ENCODE measurements around the gene FOXP1.

Gene FOXP1

GRCh38 chr3:71162221-71162620, 421.3 kb downstream of the FOXP1 start:
- TF ChIP-seq ZFP30 (CRISPR knock-in tag; IDR thresholded peaks at IDR 0.05) (no peak), TCF4 (CRISPR knock-in tag; IDR thresholded peaks at IDR 0.05; ENCODE audit: borderline replicate concordance) (no peak), TOX (CRISPR knock-in tag; IDR thresholded peaks at IDR 0.05; ENCODE audit: borderline replicate concordance) (no peak), ZNF8 (CRISPR knock-in tag; IDR thresholded peaks at IDR 0.05) (no peak), GLIS3 (CRISPR knock-in tag; IDR thresholded peaks at IDR 0.05) (no peak), ESRRG (CRISPR knock-in tag; IDR thresholded peaks at IDR 0.05) (no peak), ZNF565 (CRISPR knock-in tag; conservative IDR thresholded peaks at IDR 0.05; ENCODE audit: low read depth) (no peak), ARNTL (CRISPR knock-in tag; IDR thresholded peaks at IDR 0.05; ENCODE audit: borderline replicate concordance, low read depth) (no peak)
- no peak for ATAC-seq

DNA sequence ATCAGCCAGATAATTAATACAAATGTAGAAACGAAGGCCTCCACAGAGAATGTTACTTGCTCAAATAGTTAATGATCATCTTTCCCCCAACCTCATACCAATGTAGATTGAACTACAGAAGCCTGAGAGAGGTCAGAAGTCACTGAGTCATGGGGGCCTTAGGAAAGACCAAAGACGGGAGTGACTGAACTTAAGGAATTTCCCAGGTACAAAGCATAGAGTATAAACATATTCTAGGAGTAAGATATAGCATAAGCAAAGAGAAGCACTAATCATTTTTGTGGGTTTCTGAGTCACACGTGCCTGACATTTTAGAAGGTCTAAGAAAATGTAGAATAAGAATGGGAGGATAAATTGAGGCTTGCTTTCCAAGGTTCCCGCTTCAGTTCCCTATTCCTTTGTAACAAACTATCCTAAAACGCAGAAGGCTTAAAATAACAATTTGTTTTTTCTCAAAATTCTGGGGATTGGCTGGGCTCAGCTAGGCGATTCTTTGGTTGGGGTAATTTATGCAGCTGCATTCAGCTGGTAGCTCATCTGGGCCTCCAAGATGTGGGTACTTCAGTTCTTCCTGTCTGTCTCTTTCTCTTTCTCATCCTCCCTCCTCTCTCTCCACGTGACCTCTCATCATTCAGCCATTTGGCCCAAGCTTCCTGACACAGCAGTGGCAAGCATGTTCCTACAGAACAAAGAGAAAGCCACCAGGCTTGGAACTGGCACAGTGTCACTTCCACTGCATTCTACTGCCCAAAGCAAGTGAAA, 422.6 kb downstream of the FOXP1 start:
- ATAC-seq: no peak
- no peak for TF ChIP-seq OSR1 (CRISPR knock-in tag; IDR thresholded peaks at IDR 0.05)
- TF ChIP-seq ESRRG (CRISPR knock-in tag; IDR thresholded peaks at IDR 0.05): no peak
- no peak for TF ChIP-seq RARB (CRISPR knock-in tag; IDR thresholded peaks at IDR 0.05)
- TF ChIP-seq, protein P1, sequence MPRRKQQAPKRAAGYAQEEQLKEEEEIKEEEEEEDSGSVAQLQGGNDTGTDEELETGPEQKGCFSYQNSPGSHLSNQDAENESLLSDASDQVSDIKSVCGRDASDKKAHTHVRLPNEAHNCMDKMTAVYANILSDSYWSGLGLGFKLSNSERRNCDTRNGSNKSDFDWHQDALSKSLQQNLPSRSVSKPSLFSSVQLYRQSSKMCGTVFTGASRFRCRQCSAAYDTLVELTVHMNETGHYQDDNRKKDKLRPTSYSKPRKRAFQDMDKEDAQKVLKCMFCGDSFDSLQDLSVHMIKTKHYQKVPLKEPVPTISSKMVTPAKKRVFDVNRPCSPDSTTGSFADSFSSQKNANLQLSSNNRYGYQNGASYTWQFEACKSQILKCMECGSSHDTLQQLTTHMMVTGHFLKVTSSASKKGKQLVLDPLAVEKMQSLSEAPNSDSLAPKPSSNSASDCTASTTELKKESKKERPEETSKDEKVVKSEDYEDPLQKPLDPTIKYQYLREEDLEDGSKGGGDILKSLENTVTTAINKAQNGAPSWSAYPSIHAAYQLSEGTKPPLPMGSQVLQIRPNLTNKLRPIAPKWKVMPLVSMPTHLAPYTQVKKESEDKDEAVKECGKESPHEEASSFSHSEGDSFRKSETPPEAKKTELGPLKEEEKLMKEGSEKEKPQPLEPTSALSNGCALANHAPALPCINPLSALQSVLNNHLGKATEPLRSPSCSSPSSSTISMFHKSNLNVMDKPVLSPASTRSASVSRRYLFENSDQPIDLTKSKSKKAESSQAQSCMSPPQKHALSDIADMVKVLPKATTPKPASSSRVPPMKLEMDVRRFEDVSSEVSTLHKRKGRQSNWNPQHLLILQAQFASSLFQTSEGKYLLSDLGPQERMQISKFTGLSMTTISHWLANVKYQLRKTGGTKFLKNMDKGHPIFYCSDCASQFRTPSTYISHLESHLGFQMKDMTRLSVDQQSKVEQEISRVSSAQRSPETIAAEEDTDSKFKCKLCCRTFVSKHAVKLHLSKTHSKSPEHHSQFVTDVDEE (CRISPR knock-in tag; IDR thresholded peaks at IDR 0.05): no peak
- TF ChIP-seq ZFP3 (CRISPR knock-in tag; IDR thresholded peaks at IDR 0.05): no peak
- TF ChIP-seq ZNF70 (CRISPR knock-in tag; IDR thresholded peaks at IDR 0.05): no peak
- no peak for TF ChIP-seq PPARA (CRISPR knock-in tag; IDR thresholded peaks at IDR 0.05; ENCODE audit: borderline replicate concordance)
- no peak for TF ChIP-seq TCF4 (CRISPR knock-in tag; IDR thresholded peaks at IDR 0.05; ENCODE audit: borderline replicate concordance)
- TF ChIP-seq ZNF8 (CRISPR knock-in tag; IDR thresholded peaks at IDR 0.05): no peak
- no peak for TF ChIP-seq SNAI2 (CRISPR knock-in tag; IDR thresholded peaks at IDR 0.05)
- TF ChIP-seq, protein P2, sequence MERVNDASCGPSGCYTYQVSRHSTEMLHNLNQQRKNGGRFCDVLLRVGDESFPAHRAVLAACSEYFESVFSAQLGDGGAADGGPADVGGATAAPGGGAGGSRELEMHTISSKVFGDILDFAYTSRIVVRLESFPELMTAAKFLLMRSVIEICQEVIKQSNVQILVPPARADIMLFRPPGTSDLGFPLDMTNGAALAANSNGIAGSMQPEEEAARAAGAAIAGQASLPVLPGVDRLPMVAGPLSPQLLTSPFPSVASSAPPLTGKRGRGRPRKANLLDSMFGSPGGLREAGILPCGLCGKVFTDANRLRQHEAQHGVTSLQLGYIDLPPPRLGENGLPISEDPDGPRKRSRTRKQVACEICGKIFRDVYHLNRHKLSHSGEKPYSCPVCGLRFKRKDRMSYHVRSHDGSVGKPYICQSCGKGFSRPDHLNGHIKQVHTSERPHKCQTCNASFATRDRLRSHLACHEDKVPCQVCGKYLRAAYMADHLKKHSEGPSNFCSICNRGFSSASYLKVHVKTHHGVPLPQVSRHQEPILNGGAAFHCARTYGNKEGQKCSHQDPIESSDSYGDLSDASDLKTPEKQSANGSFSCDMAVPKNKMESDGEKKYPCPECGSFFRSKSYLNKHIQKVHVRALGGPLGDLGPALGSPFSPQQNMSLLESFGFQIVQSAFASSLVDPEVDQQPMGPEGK (CRISPR knock-in tag; IDR thresholded peaks at IDR 0.05; ENCODE audit: borderline replicate concordance): no peak
- TF ChIP-seq BACH2 (CRISPR knock-in tag; IDR thresholded peaks at IDR 0.05; ENCODE audit: borderline replicate concordance): no peak
- TF ChIP-seq ZFP30 (CRISPR knock-in tag; IDR thresholded peaks at IDR 0.05): no peak

DNA sequence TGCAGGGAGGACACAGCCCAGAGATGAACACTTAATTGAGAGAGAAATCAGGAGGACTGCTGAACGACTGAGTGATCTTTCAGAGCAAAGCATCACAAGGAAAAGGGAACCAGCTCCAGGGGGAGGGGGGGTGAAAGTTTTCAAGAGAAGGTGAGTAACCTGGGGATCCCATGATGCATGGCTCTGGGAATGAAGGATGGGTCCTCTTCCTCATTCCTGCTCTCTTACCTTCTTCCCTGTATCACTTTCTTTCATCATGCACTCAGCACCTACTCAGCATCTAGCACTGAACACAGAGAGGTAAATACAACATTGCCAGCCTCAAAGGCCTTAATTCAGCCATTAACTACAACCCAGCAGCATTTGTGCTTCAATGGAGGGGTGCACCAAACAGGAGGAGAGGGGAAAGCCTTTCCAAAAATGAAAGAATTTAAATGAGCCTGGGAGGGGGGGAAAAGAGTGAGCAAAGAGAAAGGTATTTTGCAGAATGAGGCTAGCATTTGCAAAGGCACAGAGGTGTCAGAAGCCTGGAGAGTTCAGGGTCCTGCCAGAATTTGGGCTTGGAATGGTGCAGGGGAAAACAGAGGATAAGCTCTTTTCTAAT, 427.4 kb downstream of the FOXP1 start:
- TF ChIP-seq ZFP3 (CRISPR knock-in tag; IDR thresholded peaks at IDR 0.05) (no peak), ZFP30 (CRISPR knock-in tag; IDR thresholded peaks at IDR 0.05) (no peak), ZC3H10 (CRISPR knock-in tag; IDR thresholded peaks at IDR 0.05) (no peak), ZNF565 (CRISPR knock-in tag; conservative IDR thresholded peaks at IDR 0.05; ENCODE audit: low read depth) (no peak), CSDC2 (CRISPR knock-in tag; IDR thresholded peaks at IDR 0.05) (no peak)
- TF ChIP-seq, protein P3, sequence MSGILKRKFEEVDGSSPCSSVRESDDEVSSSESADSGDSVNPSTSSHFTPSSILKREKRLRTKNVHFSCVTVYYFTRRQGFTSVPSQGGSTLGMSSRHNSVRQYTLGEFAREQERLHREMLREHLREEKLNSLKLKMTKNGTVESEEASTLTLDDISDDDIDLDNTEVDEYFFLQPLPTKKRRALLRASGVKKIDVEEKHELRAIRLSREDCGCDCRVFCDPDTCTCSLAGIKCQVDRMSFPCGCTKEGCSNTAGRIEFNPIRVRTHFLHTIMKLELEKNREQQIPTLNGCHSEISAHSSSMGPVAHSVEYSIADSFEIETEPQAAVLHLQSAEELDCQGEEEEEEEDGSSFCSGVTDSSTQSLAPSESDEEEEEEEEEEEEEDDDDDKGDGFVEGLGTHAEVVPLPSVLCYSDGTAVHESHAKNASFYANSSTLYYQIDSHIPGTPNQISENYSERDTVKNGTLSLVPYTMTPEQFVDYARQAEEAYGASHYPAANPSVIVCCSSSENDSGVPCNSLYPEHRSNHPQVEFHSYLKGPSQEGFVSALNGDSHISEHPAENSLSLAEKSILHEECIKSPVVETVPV (CRISPR knock-in tag; IDR thresholded peaks at IDR 0.05): no peak
- no peak for ATAC-seq

DNA sequence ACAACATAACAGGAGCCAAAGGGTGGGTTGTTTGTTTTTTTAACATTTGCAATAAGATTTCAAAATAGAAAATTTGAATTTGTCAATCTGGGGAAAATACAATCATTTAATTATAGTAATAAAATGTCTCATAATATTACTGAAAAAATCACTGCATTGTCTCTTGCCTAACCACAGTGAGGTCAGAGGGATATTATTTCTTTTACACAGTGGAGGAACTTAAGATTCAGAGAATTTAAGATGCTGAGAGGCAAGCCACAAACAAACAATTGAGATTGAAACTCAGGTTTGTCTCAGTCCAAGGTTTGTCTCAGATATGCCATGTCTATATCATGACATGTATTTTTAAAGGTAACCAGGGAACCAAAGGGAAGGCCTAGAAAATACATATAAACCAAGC, 428.7 kb downstream of the FOXP1 start:
- TF ChIP-seq, protein P4, sequence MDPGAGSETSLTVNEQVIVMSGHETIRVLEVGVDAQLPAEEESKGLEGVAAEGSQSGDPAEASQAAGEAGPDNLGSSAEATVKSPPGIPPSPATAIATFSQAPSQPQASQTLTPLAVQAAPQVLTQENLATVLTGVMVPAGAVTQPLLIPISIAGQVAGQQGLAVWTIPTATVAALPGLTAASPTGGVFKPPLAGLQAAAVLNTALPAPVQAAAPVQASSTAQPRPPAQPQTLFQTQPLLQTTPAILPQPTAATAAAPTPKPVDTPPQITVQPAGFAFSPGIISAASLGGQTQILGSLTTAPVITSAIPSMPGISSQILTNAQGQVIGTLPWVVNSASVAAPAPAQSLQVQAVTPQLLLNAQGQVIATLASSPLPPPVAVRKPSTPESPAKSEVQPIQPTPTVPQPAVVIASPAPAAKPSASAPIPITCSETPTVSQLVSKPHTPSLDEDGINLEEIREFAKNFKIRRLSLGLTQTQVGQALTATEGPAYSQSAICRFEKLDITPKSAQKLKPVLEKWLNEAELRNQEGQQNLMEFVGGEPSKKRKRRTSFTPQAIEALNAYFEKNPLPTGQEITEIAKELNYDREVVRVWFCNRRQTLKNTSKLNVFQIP (CRISPR knock-in tag; IDR thresholded peaks at IDR 0.05; ENCODE audit: borderline replicate concordance, low read depth): no peak
- TF ChIP-seq ZNF8 (CRISPR knock-in tag; IDR thresholded peaks at IDR 0.05): no peak
- TF ChIP-seq OSR1 (CRISPR knock-in tag; IDR thresholded peaks at IDR 0.05): no peak
- ATAC-seq: no peak

All from SK-N-SH treated with all-trans-retinoic acid at 6 μM for 48 hours (cell line).